ENCODE measurements around the gene LRRC2. TPM values are rescaled to one million over a fixed set of nuclear protein-coding genes. Genes with fewer than 3 reads are reported as not detected.

The LRRC2 gene
- total RNA-seq, 1 donor from 2014 or later, result not detected

- Mint-ChIP-seq H3K36me3 (no peaks in the 10 kb centered on the region), H3K27me3 (ENCODE audit: insufficient read depth, low read depth) (peaks cover 7% of the 10 kb centered on the region), H3K4me1 (no peaks in the 10 kb centered on the region), H3K27ac (no peak overlapping the region), H3K9me3 (no peaks in the 10 kb centered on the region), H3K4me3 (no peak overlapping the region)
- Histone ChIP-seq H3F3A (ENCODE audit: low read depth) (no peaks in the 10 kb centered on the region), H3K4me1 (no peaks in the 10 kb centered on the region), H2AFZ (replicated peaks) (no peak overlapping the region), H3K4me3 (no peak overlapping the region), H3K9ac (no peak overlapping the region), H3K9me3 (ENCODE audit: low read depth) (no peaks in the 10 kb centered on the region), H4K20me1 (ENCODE audit: low read depth) (no peaks in the 10 kb centered on the region), H3K27me3 (no peaks in the 10 kb centered on the region), H3K27ac (no peak overlapping the region), H3K36me3 (no peaks in the 10 kb centered on the region), H3K79me2 (ENCODE audit: low read depth) (no peaks in the 10 kb centered on the region), H3K4me2 (no peak overlapping the region)
- DNase-seq (ENCODE audit: low spot score), result no peak
- TF ChIP-seq EZH2phosphoT487 (IDR thresholded peaks at IDR 0.05), result no peak
- TF ChIP-seq CTCF (IDR thresholded peaks at IDR 0.05), result no peak
- no peak for TF ChIP-seq EZH2 (IDR thresholded peaks at IDR 0.05)
These were observed 24.3 kb downstream of the LRRC2 start for GRCh38 chr3:46541835-46542234.

GRCh38 chr3:46540550-46540949, 25.6 kb downstream of the LRRC2 start:
- H3K9me3 Mint-ChIP-seq, result no peaks in the 10 kb centered on the region
- no peak overlapping the region for H3K27ac Mint-ChIP-seq
- H3K9ac ChIP-seq, result no peak overlapping the region
- no peak for DNase-seq (ENCODE audit: low spot score)
- no peaks in the 10 kb centered on the region for H3K27me3 ChIP-seq
- no peaks in the 10 kb centered on the region for H3F3A ChIP-seq (ENCODE audit: low read depth)
- H3K9me3 ChIP-seq (ENCODE audit: low read depth), result no peaks in the 10 kb centered on the region
- no peak overlapping the region for H3K4me2 ChIP-seq
- H3K79me2 ChIP-seq (ENCODE audit: low read depth), result no peaks in the 10 kb centered on the region
- no peak overlapping the region for H3K27ac ChIP-seq
- no peaks in the 10 kb centered on the region for H3K36me3 Mint-ChIP-seq
- no peak overlapping the region for H3K4me3 Mint-ChIP-seq
- H3K36me3 ChIP-seq, result no peaks in the 10 kb centered on the region
- no peak overlapping the region for H3K4me3 ChIP-seq
- H4K20me1 ChIP-seq (ENCODE audit: low read depth), result no peaks in the 10 kb centered on the region
- H3K27me3 Mint-ChIP-seq (ENCODE audit: insufficient read depth, low read depth), result peaks cover 3% of the 10 kb centered on the region
- no peak for TF ChIP-seq EZH2 (IDR thresholded peaks at IDR 0.05)
- TF ChIP-seq EZH2phosphoT487 (IDR thresholded peaks at IDR 0.05), result no peak
- TF ChIP-seq CTCF (IDR thresholded peaks at IDR 0.05), result no peak
- H3K4me1 ChIP-seq, result no peaks in the 10 kb centered on the region
- H3K4me1 Mint-ChIP-seq, result no peaks in the 10 kb centered on the region
- no peak overlapping the region for H2AFZ ChIP-seq (replicated peaks)

GRCh38 chr3:46539443-46540005, 26.6 kb downstream of the LRRC2 start:
- Histone ChIP-seq H4K20me1 (ENCODE audit: low read depth) (no peaks in the 10 kb centered on the region), H2AFZ (replicated peaks) (no peak overlapping the region), H3K9me3 (ENCODE audit: low read depth) (no peaks in the 10 kb centered on the region), H3K36me3 (no peaks in the 10 kb centered on the region), H3K4me2 (no peak overlapping the region), H3K4me1 (no peaks in the 10 kb centered on the region), H3K4me3 (no peak overlapping the region), H3K79me2 (ENCODE audit: low read depth) (no peaks in the 10 kb centered on the region), H3K27me3 (no peaks in the 10 kb centered on the region), H3F3A (ENCODE audit: low read depth) (no peaks in the 10 kb centered on the region), H3K27ac (no peak overlapping the region), H3K9ac (no peak overlapping the region)
- Mint-ChIP-seq H3K4me1 (no peaks in the 10 kb centered on the region), H3K4me3 (no peak overlapping the region), H3K9me3 (no peaks in the 10 kb centered on the region), H3K27ac (no peak overlapping the region), H3K36me3 (no peaks in the 10 kb centered on the region), H3K27me3 (ENCODE audit: insufficient read depth, low read depth) (peaks cover 3% of the 10 kb centered on the region)
- TF ChIP-seq CTCF (IDR thresholded peaks at IDR 0.05) (no peak), EZH2phosphoT487 (IDR thresholded peaks at IDR 0.05) (no peak), EZH2 (IDR thresholded peaks at IDR 0.05) (no peak)
- no peak for DNase-seq (ENCODE audit: low spot score)
